Stimulated activated naive B cell treated with anti-CD40 and anti-IgM and Interleukin-4, amounts not matched to agents 10 μg/mL and 1 μg/mL and 100 μg/mL, for 72 hours (primary cell): ENCODE data around the gene CIAO3.

Experiments
- ATAC-seq, 2 donors: fragments of 150-1000 bp; cut with Tn5 transposase; replicated peaks; 2 replicates each; pipeline ENCODE4 v1.10.0; 2021; ENCODE audit warnings: moderate library complexity in 1 of 2
- DNase-seq: peaks from one replicate; pipeline ENCODE4 v3.0.0; 2021
- H3K27ac Mint-ChIP-seq: one replicate; pipeline ENCODE4 v1.8.0; 2022; ENCODE audit warnings: mild to moderate bottlenecking, mixed read lengths
- H3K27me3 Mint-ChIP-seq, 2 donors: one replicate each; pipeline ENCODE4 v1.8.0; 2022; ENCODE audit warnings: mixed read lengths in 2 of 2
- H3K36me3 Mint-ChIP-seq, 2 donors: one replicate each; pipeline ENCODE4 v1.8.0; 2022; ENCODE audit warnings: mixed read lengths in 2 of 2, mild to moderate bottlenecking in 1 of 2
- H3K4me1 Mint-ChIP-seq, 2 donors: one replicate each; pipeline ENCODE4 v1.8.0; 2022; ENCODE audit warnings: mixed read lengths in 2 of 2, mild to moderate bottlenecking in 1 of 2
- H3K4me3 Mint-ChIP-seq, 2 donors: one replicate each; pipeline ENCODE4 v1.8.0; 2022; ENCODE audit warnings: mild to moderate bottlenecking in 2 of 2, mixed read lengths in 2 of 2, moderate library complexity in 1 of 2
- H3K9me3 Mint-ChIP-seq, 2 donors: one replicate each; pipeline ENCODE4 v1.8.0; 2022; ENCODE audit warnings: mixed read lengths in 2 of 2, mild to moderate bottlenecking in 1 of 2

Gene CIAO3

GRCh38 chr16:768428-768827, 27.6 kb upstream of the CIAO3 start:
- H3K4me3 Mint-ChIP-seq = no peak overlapping the region
- DNase-seq = no peak
- H3K9me3 Mint-ChIP-seq = no peaks in the 10 kb centered on the region
- peaks cover 0 to 8% of the 10 kb centered on the region in 2 donors for H3K27me3 Mint-ChIP-seq
- no peaks in the 10 kb centered on the region for H3K4me1 Mint-ChIP-seq
- ATAC-seq = no peak
- H3K36me3 Mint-ChIP-seq = no peaks in the 10 kb centered on the region
- no peak overlapping the region for H3K27ac Mint-ChIP-seq

GRCh38 chr16:767743-768235, 27.0 kb upstream of the CIAO3 start:
- Mint-ChIP-seq H3K27me3 (peaks cover 0 to 9% of the 10 kb centered on the region in 2 donors), H3K36me3 (no peaks in the 10 kb centered on the region), H3K27ac (no peak overlapping the region), H3K4me1 (no peaks in the 10 kb centered on the region), H3K4me3 (no peak overlapping the region), H3K9me3 (no peaks in the 10 kb centered on the region)
- ATAC-seq (no peak), DNase-seq (no peak)

- no peak for ATAC-seq
- Mint-ChIP-seq H3K4me1 (no peaks in the 10 kb centered on the region), H3K9me3 (no peaks in the 10 kb centered on the region), H3K4me3 (no peak overlapping the region), H3K27me3 (peaks cover 0 to 11% of the 10 kb centered on the region in 2 donors), H3K27ac (no peak overlapping the region), H3K36me3 (no peaks in the 10 kb centered on the region)
- no peak for DNase-seq
These were observed 26.2 kb upstream of the CIAO3 start for GRCh38 chr16:766820-767640.

- Mint-ChIP-seq H3K4me1 (no peaks in the 10 kb centered on the region), H3K9me3 (no peaks in the 10 kb centered on the region), H3K4me3 (no peak overlapping the region), H3K27ac (no peak overlapping the region), H3K27me3 (peaks cover 6 to 7% of the 10 kb centered on the region in 2 donors), H3K36me3 (no peaks in the 10 kb centered on the region)
- DNase-seq (no peak), ATAC-seq (no peak)
These were observed 25.4 kb upstream of the CIAO3 start for GRCh38 chr16:766008-766819.

GRCh38 chr16:765488-765865, 24.7 kb upstream of the CIAO3 start:
- no peak overlapping the region for H3K4me3 Mint-ChIP-seq
- no peak for DNase-seq
- H3K9me3 Mint-ChIP-seq = no peaks in the 10 kb centered on the region
- H3K27ac Mint-ChIP-seq = no peak overlapping the region
- H3K36me3 Mint-ChIP-seq = no peaks in the 10 kb centered on the region
- no peaks in the 10 kb centered on the region for H3K4me1 Mint-ChIP-seq
- peaks cover 7 to 12% of the 10 kb centered on the region in 2 donors for H3K27me3 Mint-ChIP-seq
- ATAC-seq = no peak

- Mint-ChIP-seq H3K4me3 (no peak overlapping the region), H3K27me3 (peaks cover 7 to 12% of the 10 kb centered on the region in 2 donors), H3K9me3 (no peaks in the 10 kb centered on the region), H3K36me3 (no peaks in the 10 kb centered on the region), H3K4me1 (no peaks in the 10 kb centered on the region), H3K27ac (no peak overlapping the region)
- no peak for ATAC-seq
- no peak for DNase-seq
These were observed 24.2 kb upstream of the CIAO3 start for GRCh38 chr16:764848-765487.

GRCh38 chr16:764184-764750, 23.5 kb upstream of the CIAO3 start:
- H3K36me3 Mint-ChIP-seq = no peaks in the 10 kb centered on the region
- H3K4me1 Mint-ChIP-seq = no peaks in the 10 kb centered on the region
- H3K27me3 Mint-ChIP-seq = peaks cover 7 to 12% of the 10 kb centered on the region in 2 donors
- no peak for ATAC-seq
- no peak for DNase-seq
- H3K27ac Mint-ChIP-seq = no peak overlapping the region
- no peaks in the 10 kb centered on the region for H3K9me3 Mint-ChIP-seq
- no peak overlapping the region for H3K4me3 Mint-ChIP-seq

GRCh38 chr16:763369-764183, 22.8 kb upstream of the CIAO3 start:
- Mint-ChIP-seq H3K4me3 (no peak overlapping the region), H3K36me3 (no peaks in the 10 kb centered on the region), H3K9me3 (no peaks in the 10 kb centered on the region), H3K4me1 (no peaks in the 10 kb centered on the region), H3K27me3 (peaks cover 7 to 12% of the 10 kb centered on the region in 2 donors), H3K27ac (no peak overlapping the region)
- no peak for DNase-seq
- no peak for ATAC-seq

- H3K27ac Mint-ChIP-seq = no peak overlapping the region
- H3K36me3 Mint-ChIP-seq = no peaks in the 10 kb centered on the region
- ATAC-seq = no peak
These were observed 21.9 kb upstream of the CIAO3 start for GRCh38 chr16:762595-763268.

GRCh38 chr16:761625-762513, 21.1 kb upstream of the CIAO3 start:
- no peaks in the 10 kb centered on the region for H3K36me3 Mint-ChIP-seq
- H3K9me3 Mint-ChIP-seq = no peaks in the 10 kb centered on the region
- peaks cover 0 to 4% of the 10 kb centered on the region in 2 donors for H3K4me1 Mint-ChIP-seq
- DNase-seq (no peak), ATAC-seq (no peak)
- H3K27ac Mint-ChIP-seq = no peak overlapping the region
- no peak overlapping the region for H3K4me3 Mint-ChIP-seq
- peaks cover 14 to 19% of the 10 kb centered on the region in 2 donors for H3K27me3 Mint-ChIP-seq

More at GRCh38 chr16:762595-763268, 21.9 kb upstream of the CIAO3 start:
- no peak for DNase-seq
- Mint-ChIP-seq H3K27me3 (peaks cover 10 to 15% of the 10 kb centered on the region in 2 donors), H3K4me3 (no peak overlapping the region), H3K9me3 (no peaks in the 10 kb centered on the region), H3K4me1 (peaks cover 0 to 1% of the 10 kb centered on the region in 2 donors)

- peaks cover 0 to 4% of the 10 kb centered on the region in 2 donors for H3K4me1 Mint-ChIP-seq
- H3K9me3 Mint-ChIP-seq = no peaks in the 10 kb centered on the region
These were observed 19.9 kb upstream of the CIAO3 start, which contains the start of gene MSLN for GRCh38 chr16:760545-761343. Gene MSLN, plus strand, starts transcription at chr16:760734. Its CDS starts 1,947 bp downstream, at chr16:762681.

GRCh38 chr16:760065-760464, 19.3 kb upstream of the CIAO3 start:
- peaks cover 0 to 6% of the 10 kb centered on the region in 2 donors for H3K4me1 Mint-ChIP-seq
- no peaks in the 10 kb centered on the region for H3K36me3 Mint-ChIP-seq
- ATAC-seq (no peak), DNase-seq (no peak)
- peaks cover 19% of the 10 kb centered on the region in 2 donors for H3K27me3 Mint-ChIP-seq
- H3K27ac Mint-ChIP-seq = no peak overlapping the region
- no peaks in the 10 kb centered on the region for H3K9me3 Mint-ChIP-seq
- H3K4me3 Mint-ChIP-seq = no peak overlapping the region

More at GRCh38 chr16:760545-761343, 19.9 kb upstream of the CIAO3 start, which contains the start of gene MSLN:
- H3K4me3 Mint-ChIP-seq = no peak within 1 kb of the TSS
- no peaks in the 10 kb centered on the region for H3K36me3 Mint-ChIP-seq
- no peak for ATAC-seq
- H3K27ac Mint-ChIP-seq = no peak within 1 kb of the TSS
- no peak for DNase-seq
- H3K27me3 Mint-ChIP-seq = peaks cover 19% of the 10 kb centered on the region in 2 donors
